Measurements from ENCODE around the gene KCNMA1.

KCNMA1 gene

GRCh38 chr10:77176232-77176631, 461.4 kb downstream of the KCNMA1 start:
- Histone ChIP-seq H3K4me1 (ENCODE audit: control insufficient read depth, insufficient read depth, low read length, poor library complexity, severe bottlenecking) (no peaks in the 10 kb centered on the region), H3K9me3 (ENCODE audit: control insufficient read depth, low read length) (no peaks in the 10 kb centered on the region), H3K27ac (ENCODE audit: insufficient read depth, low read length, poor library complexity, severe bottlenecking) (no peak overlapping the region), H3K27me3 (replicated peaks; ENCODE audit: control insufficient read depth, insufficient read depth, low read length, poor library complexity, severe bottlenecking) (no peaks in the 10 kb centered on the region), H3K36me3 (ENCODE audit: control insufficient read depth, insufficient read depth, low read length) (no peaks in the 10 kb centered on the region), H3K4me3 (ENCODE audit: insufficient read depth, low read depth, low read length, poor library complexity, severe bottlenecking) (no peak overlapping the region)
- DNase-seq = no peak

- H3K4me3 ChIP-seq (ENCODE audit: insufficient read depth, low read depth, low read length, poor library complexity, severe bottlenecking) = no peak overlapping the region
- no peak for DNase-seq
- H3K27ac ChIP-seq (ENCODE audit: insufficient read depth, low read length, poor library complexity, severe bottlenecking) = no peak overlapping the region
- H3K27me3 ChIP-seq (replicated peaks; ENCODE audit: control insufficient read depth, insufficient read depth, low read length, poor library complexity, severe bottlenecking) = no peaks in the 10 kb centered on the region
- no peaks in the 10 kb centered on the region for H3K9me3 ChIP-seq (ENCODE audit: control insufficient read depth, low read length)
- no peaks in the 10 kb centered on the region for H3K36me3 ChIP-seq (ENCODE audit: control insufficient read depth, insufficient read depth, low read length)
- no peaks in the 10 kb centered on the region for H3K4me1 ChIP-seq (ENCODE audit: control insufficient read depth, insufficient read depth, low read length, poor library complexity, severe bottlenecking)
These were observed 461.9 kb downstream of the KCNMA1 start for GRCh38 chr10:77175631-77176222.

DNA sequence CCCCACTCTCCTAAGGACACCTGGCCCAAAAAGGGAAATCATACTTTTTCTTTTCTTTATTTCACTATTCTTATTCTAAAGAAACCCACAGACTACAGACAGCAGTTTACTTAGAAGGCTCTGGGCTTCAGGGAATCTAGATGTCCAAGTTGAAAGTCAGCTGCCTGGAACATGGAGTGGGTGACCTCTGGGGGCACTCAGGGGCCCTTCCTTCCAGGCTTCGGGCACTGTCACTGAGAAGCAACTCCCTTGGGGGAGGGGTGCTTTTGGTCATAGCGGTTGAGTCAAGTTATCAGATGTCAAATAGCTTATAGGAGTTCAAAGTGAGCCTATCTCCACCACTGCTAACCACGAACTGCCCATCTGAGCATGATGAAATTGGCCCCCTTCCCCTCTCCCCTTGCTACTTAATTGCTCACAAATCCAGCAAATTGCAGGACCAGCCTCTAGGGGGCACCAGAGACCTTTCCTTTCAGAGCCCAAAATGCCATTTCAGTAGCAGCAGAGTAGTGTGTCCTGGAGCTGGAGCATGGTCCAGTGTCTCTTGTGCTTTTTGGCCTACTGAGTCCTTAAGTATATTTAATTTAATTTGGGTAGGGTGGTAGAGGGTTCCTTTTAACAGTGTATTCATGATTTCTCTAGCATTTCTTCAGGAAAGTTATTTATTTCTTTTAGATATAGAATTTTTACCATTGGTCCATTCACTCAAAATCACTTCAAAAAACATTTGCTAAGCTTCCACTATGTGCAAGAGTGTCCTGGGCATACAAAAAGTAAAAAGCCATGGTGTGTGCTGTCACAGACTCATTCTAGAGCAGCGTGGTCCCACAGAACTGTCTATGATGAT, 463.8 kb downstream of the KCNMA1 start:
- no peaks in the 10 kb centered on the region for H3K36me3 ChIP-seq (ENCODE audit: control insufficient read depth, insufficient read depth, low read length)
- peak; percentile 12 to 35 (median 18) for DNase-seq
- H3K27me3 ChIP-seq (replicated peaks; ENCODE audit: control insufficient read depth, insufficient read depth, low read length, poor library complexity, severe bottlenecking) = no peaks in the 10 kb centered on the region
- H3K4me1 ChIP-seq (ENCODE audit: control insufficient read depth, insufficient read depth, low read length, poor library complexity, severe bottlenecking) = no peaks in the 10 kb centered on the region
- no peak overlapping the region for H3K27ac ChIP-seq (ENCODE audit: insufficient read depth, low read length, poor library complexity, severe bottlenecking)
- no peak overlapping the region for H3K4me3 ChIP-seq (ENCODE audit: insufficient read depth, low read depth, low read length, poor library complexity, severe bottlenecking)
- H3K9me3 ChIP-seq (ENCODE audit: control insufficient read depth, low read length) = no peaks in the 10 kb centered on the region

- Histone ChIP-seq H3K27me3 (replicated peaks; ENCODE audit: control insufficient read depth, insufficient read depth, low read length, poor library complexity, severe bottlenecking) (no peaks in the 10 kb centered on the region), H3K4me3 (ENCODE audit: insufficient read depth, low read depth, low read length, poor library complexity, severe bottlenecking) (no peak overlapping the region), H3K4me1 (ENCODE audit: control insufficient read depth, insufficient read depth, low read length, poor library complexity, severe bottlenecking) (no peaks in the 10 kb centered on the region), H3K9me3 (ENCODE audit: control insufficient read depth, low read length) (no peaks in the 10 kb centered on the region), H3K36me3 (ENCODE audit: control insufficient read depth, insufficient read depth, low read length) (no peaks in the 10 kb centered on the region), H3K27ac (ENCODE audit: insufficient read depth, low read length, poor library complexity, severe bottlenecking) (no peak overlapping the region)
- DNase-seq = no peak
These were observed 465.5 kb downstream of the KCNMA1 start for GRCh38 chr10:77172086-77172485.

- H3K27ac ChIP-seq (ENCODE audit: insufficient read depth, low read length, poor library complexity, severe bottlenecking) = no peak overlapping the region
- no peak for DNase-seq
- H3K4me1 ChIP-seq (ENCODE audit: control insufficient read depth, insufficient read depth, low read length, poor library complexity, severe bottlenecking) = no peaks in the 10 kb centered on the region
These were observed 468.7 kb downstream of the KCNMA1 start for GRCh38 chr10:77168861-77169260.

GRCh38 chr10:77168161-77168560, 469.4 kb downstream of the KCNMA1 start:
- Histone ChIP-seq H3K36me3 (ENCODE audit: control insufficient read depth, insufficient read depth, low read length) (no peaks in the 10 kb centered on the region), H3K27ac (ENCODE audit: insufficient read depth, low read length, poor library complexity, severe bottlenecking) (no peak overlapping the region), H3K27me3 (replicated peaks; ENCODE audit: control insufficient read depth, insufficient read depth, low read length, poor library complexity, severe bottlenecking) (no peaks in the 10 kb centered on the region), H3K4me1 (ENCODE audit: control insufficient read depth, insufficient read depth, low read length, poor library complexity, severe bottlenecking) (no peaks in the 10 kb centered on the region), H3K4me3 (ENCODE audit: insufficient read depth, low read depth, low read length, poor library complexity, severe bottlenecking) (no peak overlapping the region), H3K9me3 (ENCODE audit: control insufficient read depth, low read length) (no peaks in the 10 kb centered on the region)
- DNase-seq = no peak

More at GRCh38 chr10:77168861-77169260, 468.7 kb downstream of the KCNMA1 start:
- Histone ChIP-seq H3K9me3 (ENCODE audit: control insufficient read depth, low read length) (no peaks in the 10 kb centered on the region), H3K4me3 (ENCODE audit: insufficient read depth, low read depth, low read length, poor library complexity, severe bottlenecking) (no peak overlapping the region), H3K36me3 (ENCODE audit: control insufficient read depth, insufficient read depth, low read length) (no peaks in the 10 kb centered on the region), H3K27me3 (replicated peaks; ENCODE audit: control insufficient read depth, insufficient read depth, low read length, poor library complexity, severe bottlenecking) (no peaks in the 10 kb centered on the region)

- H3K4me1 ChIP-seq (ENCODE audit: control insufficient read depth, insufficient read depth, low read length, poor library complexity, severe bottlenecking) = no peaks in the 10 kb centered on the region
- no peaks in the 10 kb centered on the region for H3K27me3 ChIP-seq (replicated peaks; ENCODE audit: control insufficient read depth, insufficient read depth, low read length, poor library complexity, severe bottlenecking)
- DNase-seq = no peak
- no peaks in the 10 kb centered on the region for H3K36me3 ChIP-seq (ENCODE audit: control insufficient read depth, insufficient read depth, low read length)
- H3K9me3 ChIP-seq (ENCODE audit: control insufficient read depth, low read length) = no peaks in the 10 kb centered on the region
- H3K27ac ChIP-seq (ENCODE audit: insufficient read depth, low read length, poor library complexity, severe bottlenecking) = no peak overlapping the region
- no peak overlapping the region for H3K4me3 ChIP-seq (ENCODE audit: insufficient read depth, low read depth, low read length, poor library complexity, severe bottlenecking)
These were observed 472.0 kb downstream of the KCNMA1 start for GRCh38 chr10:77165445-77166208.

GRCh38 chr10:77164616-77165311, 472.8 kb downstream of the KCNMA1 start:
- no peaks in the 10 kb centered on the region for H3K4me1 ChIP-seq (ENCODE audit: control insufficient read depth, insufficient read depth, low read length, poor library complexity, severe bottlenecking)
- no peaks in the 10 kb centered on the region for H3K27me3 ChIP-seq (replicated peaks; ENCODE audit: control insufficient read depth, insufficient read depth, low read length, poor library complexity, severe bottlenecking)
- no peaks in the 10 kb centered on the region for H3K36me3 ChIP-seq (ENCODE audit: control insufficient read depth, insufficient read depth, low read length)
- no peak for DNase-seq
- H3K27ac ChIP-seq (ENCODE audit: insufficient read depth, low read length, poor library complexity, severe bottlenecking) = no peak overlapping the region
- no peaks in the 10 kb centered on the region for H3K9me3 ChIP-seq (ENCODE audit: control insufficient read depth, low read length)
- H3K4me3 ChIP-seq (ENCODE audit: insufficient read depth, low read depth, low read length, poor library complexity, severe bottlenecking) = no peak overlapping the region

DNA sequence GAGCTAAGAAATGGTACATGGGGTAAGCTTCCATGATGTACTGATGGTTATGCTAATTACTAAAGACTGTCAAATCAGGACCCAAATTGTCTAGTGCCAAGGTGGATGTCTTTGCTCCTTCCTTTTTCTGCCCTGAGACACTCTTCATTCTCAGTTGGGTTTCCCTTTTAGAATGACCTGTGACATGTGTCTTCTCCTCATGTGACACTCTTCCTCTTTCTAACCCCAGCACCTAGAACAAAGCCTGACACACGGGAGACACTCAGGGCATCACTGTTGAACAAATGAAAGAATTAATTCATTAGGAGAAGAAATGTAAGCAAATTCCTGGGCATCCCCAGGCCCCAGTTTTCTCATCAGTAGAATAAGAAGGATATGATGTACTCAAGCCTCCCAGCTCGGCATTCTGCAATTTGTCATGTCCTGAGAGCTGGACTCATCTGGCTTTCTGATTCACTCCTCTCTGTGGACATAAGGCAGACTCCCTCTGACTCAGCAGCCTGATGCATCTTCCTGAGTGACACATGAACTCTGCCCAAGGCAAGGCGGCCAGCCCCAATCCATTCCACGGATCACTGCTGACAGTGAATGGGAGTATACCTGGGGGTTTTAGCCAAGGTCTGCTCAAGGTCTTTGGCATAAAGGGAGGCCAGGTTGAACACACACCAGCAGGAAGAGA, 473.8 kb downstream of the KCNMA1 start:
- no peak overlapping the region for H3K27ac ChIP-seq (ENCODE audit: insufficient read depth, low read length, poor library complexity, severe bottlenecking)
- no peaks in the 10 kb centered on the region for H3K27me3 ChIP-seq (replicated peaks; ENCODE audit: control insufficient read depth, insufficient read depth, low read length, poor library complexity, severe bottlenecking)
- no peaks in the 10 kb centered on the region for H3K4me1 ChIP-seq (ENCODE audit: control insufficient read depth, insufficient read depth, low read length, poor library complexity, severe bottlenecking)
- H3K36me3 ChIP-seq (ENCODE audit: control insufficient read depth, insufficient read depth, low read length) = no peaks in the 10 kb centered on the region
- no peak for DNase-seq
- H3K9me3 ChIP-seq (ENCODE audit: control insufficient read depth, low read length) = no peaks in the 10 kb centered on the region
- no peak overlapping the region for H3K4me3 ChIP-seq (ENCODE audit: insufficient read depth, low read depth, low read length, poor library complexity, severe bottlenecking)

All from effector memory CD4-positive, alpha-beta T cell (primary cell).